SU-DHL-6 (cell line): ENCODE measurements around the gene COX6B2.

Experiments
- CTCF ChIP-seq: fragments of 200-600 bp; sonication (generic); IDR thresholded peaks from one replicate; pipeline ENCODE4 v1.5.1; 2017; ENCODE audit warnings: antibody characterized with exemption, mild to moderate bottlenecking, low read length, moderate library complexity; ENCODE audit not compliant: insufficient read depth, poor library complexity, severe bottlenecking
- EZH2phosphoT487 ChIP-seq: fragments of 200-600 bp; sonication (generic), shearing (Covaris generic); conservative IDR thresholded peaks from 2 replicates; pipeline ENCODE4 v1.6.1; 2018; ENCODE audit warnings: mild to moderate bottlenecking, antibody characterized with exemption, low read length, moderate library complexity, mixed read lengths

GRCh38 chr19:55301459-55302317, 52.8 kb downstream of the COX6B2 start:
- peak; percentile 91 for TF ChIP-seq CTCF
- no peak for TF ChIP-seq EZH2phosphoT487
